NCI-H774 (cell line): Measurements from ENCODE around the gene NEU2.

Source experiments
- DNase-seq: peaks from one replicate; lab custom pipeline; 2025; lab: John Stamatoyannopoulos, UW

NEU2 gene

DNA sequence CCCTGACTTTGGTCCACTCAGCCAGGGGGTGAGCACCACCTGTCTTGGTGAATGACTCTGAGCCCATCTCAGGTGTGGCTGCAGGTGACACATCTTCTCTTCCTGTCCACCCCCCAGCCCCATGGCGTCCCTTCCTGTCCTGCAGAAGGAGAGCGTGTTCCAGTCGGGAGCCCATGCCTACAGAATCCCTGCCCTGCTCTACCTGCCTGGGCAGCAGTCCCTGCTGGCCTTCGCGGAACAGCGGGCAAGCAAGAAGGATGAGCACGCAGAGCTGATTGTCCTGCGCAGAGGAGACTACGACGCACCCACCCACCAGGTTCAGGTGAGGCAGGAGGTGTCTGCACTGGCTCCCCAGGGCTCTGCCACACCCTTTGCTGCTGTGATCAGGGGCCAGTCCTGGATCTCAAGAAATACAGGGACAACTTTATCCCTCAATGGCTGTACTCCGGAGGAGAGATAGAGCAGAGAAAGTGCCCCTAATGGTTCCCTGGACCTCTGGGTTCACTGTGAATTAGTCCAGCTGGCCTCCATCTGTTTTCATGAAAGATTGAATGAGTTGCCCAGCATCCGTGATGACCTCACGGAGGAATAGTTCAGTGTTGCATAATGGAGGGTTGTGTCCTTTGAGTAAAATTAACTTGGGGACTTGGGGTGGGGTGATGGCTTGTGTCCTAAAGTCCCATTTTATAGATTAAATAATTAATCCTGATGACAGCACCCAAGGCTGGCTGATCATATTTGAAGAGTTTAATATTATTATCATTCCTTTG, at the start of gene NEU2:
NEU2 (plus strand) TSS at position 122 of the 770 bp plus-strand sequence; CDS start at position 122, 0 bp downstream.
- no peak for DNase-seq

DNA sequence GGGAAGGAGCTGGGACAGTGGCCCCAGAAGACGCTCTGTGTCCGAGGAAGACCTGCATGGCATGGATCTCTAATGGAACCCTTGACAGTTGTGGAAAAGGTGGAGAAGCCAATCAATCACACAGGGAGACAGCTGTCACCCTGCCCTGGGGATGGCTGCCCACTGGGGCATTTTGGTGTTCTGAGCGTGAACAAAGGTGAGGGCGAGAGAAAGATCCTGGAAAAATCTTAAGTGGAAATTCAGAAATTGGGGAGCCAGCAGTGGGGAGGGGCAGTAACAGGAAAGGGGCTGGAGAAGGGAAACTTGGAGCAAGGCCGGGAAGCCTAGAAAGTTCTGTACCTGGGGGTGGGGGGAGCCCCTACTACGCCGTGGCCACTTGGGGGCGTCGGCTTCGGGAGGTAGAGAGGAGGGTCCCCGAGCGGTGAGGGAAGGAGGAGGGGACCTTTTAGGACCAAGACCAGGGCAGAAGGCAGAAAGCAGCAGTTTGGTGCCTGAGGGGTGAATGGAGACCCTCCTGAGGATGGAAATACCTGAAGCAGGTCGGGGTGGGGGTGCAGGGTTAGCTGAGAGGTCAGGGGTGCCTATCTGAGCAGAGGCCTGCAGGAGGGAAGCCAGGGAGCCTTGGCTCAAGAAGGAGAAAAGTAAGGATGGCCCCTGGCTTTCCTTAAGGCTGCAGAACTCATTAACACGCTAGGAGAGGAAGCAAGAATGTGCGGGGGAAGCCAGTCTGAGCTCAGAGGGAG, 49.4 kb upstream of the NEU2 start:
- DNase-seq: no peak

DNA sequence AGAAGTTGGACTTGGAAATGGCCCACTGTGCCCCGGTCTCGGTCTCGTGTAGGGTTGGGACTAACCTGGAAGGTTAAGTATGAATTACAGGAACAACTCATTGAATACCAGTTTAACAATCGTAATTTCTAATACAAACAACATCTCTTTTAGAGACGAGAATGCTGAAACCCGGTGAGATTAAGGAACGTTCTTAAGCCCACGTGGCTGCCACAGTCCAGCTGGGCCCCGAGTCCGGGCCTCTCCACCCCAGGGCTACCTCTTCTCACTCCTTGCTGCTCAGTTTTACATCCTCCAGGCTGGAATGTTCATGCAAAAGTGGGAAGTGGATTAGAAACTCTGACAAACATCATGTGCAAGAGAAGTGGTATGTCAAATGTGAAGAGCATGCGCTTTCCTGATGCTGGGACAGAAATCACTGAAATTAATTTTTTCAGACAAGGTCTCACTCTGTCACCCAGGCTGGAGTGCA, 48.8 kb upstream of the NEU2 start:
- DNase-seq: no peak

DNA sequence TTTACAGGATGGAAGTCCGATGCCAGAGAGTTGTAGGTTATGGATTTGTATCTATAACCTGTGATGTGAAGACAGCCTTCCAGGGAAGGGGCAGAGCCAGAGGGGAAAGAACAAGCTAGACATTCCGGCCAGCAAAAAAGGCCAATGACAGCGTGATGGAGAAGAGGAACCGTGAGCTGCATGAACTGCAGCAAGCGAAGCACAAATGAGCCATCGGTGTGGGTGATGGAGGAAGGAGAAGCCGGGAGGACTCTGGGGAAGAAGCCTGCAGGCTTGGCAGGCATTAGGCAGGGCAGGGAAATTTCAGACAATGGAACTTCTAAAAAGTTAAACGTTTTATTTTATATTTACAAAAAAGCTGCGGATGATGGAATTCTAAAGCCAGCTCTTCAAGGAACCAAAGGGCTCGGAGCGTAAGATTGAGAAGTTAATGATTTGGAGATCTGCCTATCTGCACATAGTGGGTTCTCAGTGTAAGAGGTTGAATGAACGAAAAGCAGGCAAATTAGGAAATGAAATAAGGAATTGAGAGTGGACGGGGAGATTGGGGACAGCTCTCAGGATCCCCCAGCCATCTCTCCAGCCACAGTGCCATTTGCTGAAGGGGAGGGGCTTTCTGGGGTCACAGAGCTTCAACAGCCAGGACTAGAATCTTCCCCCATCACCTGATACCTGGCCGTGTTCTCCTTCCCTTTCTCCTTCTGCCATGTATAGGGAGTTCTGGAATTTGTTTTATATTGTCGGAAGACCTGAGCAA, 47.8 kb upstream of the NEU2 start:
- no peak for DNase-seq

DNA sequence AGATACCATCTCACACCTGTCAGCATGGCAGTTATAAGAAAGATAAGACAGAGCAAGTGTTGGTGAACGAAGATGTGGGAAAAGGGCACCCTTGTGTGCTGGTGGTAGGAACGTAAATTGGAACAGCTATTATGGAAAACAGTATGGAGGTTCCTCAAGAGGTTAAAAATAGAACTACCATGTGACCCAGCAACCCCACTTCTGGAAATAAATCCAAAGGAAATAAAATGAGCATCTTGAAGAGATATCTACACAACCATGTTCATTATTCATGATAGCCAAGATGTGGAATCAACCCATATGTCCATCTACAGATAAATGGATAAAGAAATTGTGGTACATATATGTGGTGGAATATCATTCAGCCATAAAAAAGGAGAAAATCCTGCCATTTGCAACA, 46.3 kb upstream of the NEU2 start:
- no peak for DNase-seq

DNA sequence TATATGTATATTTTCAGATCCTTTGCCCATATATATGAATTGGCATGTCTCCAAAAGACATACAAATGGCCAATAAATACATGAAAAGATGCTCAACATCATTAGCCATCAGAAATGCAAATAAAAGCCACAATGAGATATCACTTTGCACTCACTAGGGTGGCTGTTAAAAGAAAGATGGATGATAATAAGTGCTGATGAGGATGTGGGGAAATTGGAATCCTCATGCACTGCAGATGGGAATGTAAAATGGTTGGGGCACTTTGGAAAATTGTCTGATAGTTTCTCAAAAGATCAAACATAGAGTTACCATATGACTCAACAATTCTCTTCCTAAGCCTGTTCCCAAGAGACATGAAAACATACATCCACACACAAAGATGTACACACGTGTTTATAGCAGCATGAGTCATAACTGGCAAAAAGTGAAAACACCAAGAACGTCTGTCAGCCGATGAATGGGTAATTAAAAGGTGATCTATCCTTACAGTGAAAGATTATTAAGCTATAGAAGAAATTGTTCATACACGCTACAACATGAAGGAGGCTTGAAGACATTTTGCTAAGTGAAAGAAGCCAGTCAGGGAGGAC, 39.1 kb upstream of the NEU2 start:
- DNase-seq: no peak

DNA sequence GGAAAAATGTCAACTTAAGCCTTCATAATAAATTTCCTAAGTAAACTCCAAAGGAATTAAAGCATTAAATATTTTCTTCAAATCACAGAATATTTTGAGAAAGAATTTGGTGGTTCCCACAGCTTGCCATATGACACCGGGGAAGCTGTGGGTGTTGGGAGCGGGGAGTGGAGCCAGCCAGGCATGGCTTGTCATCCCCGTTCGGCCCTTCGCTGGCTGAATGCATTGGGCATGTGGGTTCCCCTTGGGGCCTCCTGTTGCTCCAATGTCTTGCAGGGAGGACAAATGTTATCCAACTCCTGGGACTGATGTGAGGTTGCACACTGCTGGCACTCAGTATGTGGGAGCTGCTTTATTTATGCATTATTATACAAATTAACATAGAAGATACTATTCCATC, 38.0 kb upstream of the NEU2 start:
- no peak for DNase-seq

DNA sequence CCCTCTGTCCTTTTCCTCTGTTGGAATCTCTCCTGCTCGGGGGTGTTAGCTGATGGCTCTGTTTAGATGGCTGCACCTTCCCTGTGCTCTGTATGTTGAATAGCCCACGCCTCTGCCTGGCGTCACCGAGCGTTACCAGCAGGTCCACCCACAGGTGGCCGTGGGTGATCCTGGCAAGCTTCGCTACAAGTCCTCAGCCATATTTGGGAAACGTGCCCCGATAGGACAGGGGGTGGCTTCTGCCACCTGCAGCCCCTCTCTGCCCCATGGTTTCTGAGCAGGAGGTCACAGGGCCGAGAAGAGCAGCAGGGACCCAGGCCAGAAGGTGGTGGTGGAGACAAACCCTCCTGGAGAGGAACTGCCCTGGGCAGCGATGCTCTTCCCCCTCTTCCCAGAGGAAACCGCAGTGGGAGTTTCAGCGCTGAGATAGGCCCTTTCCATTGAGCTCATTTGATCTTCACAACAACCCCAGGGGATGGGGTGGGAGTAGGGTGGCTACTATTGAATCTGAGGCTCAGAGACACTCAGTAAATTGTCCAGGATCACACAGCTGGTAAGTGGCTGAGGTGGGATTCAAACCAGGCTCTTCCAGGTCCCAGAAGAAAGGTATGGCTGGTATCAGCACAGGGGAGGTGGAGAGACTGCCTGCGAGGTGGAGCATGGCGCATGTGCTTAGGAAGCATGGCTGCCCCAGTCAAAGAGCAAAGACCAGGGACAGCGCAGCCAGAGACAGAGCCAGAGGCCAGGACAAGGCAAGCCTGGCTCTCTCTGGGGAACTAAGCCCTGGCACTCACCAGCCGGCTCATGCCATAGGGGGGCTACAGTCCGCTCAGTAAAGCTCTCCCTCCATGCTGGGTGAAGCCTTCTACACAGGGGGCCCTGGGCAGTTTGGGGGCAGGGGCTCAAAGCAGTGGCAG, 34.5 kb upstream of the NEU2 start:
- no peak for DNase-seq

DNA sequence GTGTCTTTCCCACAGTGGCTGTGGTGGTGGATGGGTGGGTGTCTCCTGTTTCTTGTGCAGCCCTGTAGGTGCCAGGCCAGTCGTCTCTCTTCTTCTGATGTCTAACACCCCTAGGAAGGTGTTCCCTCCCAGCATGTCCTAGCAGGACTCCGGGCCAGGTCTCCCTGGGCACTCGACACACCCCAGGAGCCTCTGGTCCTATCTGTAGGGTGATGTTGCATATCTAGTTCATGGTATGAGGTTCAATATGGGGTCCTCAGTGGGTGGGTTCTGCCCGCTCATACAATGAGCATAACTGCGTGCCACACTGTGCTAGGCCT, 33.8 kb upstream of the NEU2 start:
- DNase-seq: no peak

DNA sequence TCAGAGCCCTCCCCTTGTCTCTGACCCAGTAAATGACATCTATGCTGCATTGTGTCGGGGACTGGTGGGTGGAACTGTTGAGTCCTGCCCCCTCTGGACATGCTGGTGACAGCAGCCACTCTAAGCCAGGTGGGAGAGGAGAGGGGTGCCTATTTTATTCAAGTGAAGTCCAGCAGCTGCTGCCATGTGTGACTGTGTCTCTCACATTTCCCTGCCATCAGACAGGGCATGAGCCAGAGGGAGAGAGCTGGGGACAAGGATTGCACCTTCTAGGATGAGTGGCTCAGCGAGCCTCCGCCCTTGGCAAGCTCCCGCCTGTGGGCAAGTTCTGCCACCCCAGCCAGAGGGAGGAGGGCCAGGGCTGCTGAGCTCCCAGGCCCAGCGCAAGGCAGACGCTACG, 33.1 kb upstream of the NEU2 start:
- DNase-seq: no peak

DNA sequence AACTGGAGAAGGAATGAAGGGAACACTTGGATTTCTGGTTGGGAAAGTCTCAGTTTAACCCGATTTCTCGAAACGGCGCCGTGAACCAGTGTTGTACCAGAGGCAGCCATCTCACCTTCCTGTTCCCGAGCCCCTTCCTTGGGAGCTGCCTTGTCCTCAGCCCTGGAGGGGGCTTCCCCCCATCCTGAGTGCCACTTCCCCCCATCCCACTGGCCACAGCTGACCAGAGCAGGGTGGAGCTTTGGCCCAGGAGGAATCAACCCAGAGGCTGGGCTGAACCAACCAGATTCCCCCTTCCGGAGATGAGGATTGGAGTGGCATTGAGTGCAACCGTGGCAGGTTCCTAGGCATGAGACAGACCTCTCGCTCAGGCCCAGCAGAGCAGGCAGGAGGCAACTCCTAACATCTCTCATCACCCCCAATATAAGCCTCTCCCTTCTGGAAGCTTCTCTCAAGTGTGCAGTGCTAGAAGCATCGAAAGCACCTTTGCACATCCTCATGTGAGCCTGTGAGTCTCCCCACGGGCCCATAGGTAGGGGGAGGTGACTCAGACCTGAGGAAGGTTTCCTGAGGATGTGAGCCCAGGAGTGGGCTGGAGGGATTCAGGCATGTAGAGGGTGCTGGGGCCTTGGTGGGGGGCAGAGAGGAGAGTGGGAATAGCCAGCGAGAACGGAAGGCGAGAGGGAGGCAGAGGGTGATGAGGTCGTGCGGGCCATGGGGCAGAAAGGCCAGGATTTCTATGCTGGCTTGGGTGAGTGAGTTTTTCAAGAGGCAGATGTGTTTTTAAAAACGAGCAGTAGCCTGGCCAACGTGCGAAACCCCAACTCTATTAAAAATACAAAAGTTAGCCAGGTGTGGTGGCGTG, 31.4 kb upstream of the NEU2 start:
- DNase-seq: no peak

DNA sequence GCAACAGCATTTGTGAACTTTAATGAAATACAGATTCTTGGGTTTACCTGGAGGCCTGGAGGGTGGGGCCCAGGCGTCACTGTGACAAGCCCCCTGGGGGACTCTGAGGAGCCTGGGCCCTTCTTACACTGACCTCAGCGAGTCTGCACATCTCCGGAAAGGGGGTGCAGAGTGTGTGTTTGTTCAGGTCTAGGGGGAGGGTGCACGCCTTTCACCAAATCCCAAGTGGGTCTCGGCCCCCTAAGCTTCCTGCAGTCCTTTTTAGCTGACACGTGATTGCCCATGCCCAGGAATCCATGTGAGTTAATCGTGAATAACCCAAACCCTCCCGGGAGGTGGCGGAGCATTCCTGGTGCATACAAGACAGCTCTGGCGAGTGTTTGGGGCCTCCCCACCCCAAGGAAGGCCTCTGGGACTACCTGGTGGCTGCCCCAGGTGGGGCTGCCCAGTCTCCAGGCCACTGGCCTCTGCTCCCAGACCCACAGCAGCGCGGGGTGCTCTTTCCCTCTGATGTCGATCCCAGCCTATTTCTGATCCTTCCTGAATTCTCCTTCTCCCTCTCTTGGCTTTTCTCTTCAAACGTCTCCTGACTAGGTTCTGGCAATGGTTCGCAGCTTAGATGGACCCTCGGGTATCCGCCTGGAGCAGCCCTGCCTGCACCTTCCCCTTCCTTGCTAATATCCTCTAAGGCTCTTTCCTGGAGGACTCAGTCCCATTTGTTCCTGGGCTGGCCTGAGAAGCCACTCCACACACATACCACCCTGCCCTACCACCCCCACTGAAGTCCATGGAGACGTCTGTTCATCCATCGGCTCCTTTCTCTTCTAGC, 29.4 kb upstream of the NEU2 start:
- DNase-seq: no peak

DNA sequence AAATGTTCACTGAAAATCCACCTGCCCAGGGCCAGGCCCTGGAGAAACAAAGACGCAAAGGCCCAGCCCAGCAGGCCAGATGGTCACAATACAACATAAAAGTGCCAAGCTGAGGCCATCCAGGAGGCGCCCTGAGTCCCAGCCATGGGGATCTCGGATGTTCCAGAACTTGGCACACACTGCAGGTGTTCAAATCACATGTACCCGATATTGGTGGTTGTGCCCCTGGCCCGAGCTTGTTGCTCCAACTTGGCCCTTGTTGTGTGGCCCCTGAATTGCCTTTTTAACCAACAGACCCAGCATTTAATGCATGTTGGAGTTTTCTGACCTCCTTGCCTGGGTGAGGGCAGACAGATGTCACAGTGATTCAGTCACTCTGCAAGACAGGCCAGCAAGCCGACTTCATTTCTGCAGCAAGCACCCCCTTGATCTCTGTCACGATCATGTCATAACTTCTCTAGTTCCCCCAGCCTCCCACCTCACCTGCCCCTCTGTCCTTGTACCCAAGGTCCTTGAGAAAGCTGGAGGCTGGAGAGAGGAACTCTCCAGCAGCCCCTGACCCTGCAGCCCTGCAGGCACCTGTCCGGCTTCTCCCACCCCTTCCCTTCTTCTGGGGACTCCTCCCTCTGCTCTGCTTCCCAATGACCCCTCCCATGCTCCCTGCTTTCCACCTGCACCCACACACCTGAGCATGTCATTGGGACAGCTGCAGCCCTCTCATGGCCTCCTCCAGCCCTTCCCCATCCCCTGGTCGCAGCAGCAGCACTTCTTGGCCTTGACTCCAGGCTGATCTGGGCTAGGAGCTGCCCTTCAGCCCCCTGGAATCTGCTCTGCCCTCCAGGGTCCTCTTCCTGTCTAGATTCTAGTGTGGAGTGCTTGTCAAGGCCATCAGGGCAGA, 28.6 kb upstream of the NEU2 start:
- no peak for DNase-seq

DNA sequence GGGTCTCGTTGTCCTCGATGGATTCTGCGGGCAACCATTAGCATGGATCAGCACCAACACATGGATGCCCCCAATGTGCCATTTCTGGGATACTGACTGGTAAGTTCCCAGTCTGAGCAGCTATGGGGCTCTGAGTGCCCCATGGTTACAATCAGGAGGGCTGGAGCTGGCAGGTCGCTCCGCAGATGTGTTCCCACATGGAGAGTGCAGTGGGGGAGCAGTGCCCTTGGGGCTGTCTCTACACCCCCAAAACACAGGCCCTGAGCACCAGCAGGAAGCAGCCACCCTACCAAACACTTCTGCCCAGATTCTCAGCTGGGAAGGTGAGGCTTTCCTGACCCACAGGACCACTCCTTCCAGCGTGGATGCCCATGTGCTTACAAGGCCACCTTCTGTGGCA, 27.4 kb upstream of the NEU2 start:
- DNase-seq: no peak

DNA sequence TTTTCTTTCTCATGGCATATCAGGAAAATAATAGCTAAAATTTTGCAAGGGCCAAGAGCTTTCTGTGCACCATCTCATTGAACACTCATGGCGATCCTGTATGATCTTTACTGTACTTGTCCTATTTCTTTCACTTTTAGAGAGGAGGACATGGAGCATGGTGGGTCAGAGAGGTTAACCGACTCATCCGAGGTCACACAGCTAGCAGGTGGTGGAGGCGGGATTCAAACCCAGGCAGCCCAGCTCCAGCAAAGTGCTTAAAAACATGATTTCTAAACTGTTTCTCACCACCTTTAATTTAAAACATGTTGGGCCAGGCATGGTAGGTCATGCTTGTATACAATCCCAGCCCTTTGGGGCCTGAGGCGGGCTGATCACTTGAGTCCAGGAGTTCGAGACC, 25.8 kb upstream of the NEU2 start:
- no peak for DNase-seq

DNA sequence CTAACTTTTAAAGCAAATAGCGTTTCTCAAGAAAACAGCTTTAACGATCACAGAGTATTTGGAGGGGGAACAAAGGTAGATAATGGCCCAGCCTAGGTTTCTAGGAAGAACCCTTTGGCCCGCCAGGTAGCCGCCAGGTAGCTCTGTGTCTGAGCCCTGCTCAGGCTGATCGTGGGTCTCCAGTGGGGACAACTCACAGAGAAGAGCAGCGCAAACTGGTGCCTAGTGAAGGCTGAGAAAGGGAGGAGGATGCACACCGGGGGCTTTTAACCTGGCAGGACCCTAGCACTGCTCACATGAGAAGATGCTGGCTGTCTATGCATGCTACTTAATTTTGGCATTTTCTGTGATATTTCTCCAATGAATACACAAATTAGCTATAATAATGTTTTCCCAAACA, 25.2 kb upstream of the NEU2 start:
- DNase-seq: no peak

DNA sequence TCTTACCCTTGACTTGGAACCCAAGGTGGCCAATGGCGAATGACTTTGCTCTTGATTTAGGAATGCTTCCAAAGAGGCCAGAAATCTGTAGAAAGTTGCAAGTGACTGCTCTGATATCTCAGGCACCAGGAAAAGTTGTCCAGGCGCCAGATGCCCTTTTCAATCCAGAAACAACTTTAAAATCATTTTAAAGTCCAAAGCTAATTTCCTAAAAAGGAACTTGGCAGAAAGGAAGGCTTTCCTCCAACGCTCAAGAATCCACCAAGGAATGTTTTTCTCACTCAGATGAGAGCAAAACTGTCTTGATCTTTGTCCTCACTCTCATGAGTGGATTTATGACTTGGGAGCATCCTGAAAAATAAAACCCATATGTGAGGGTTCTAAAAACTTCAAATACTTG, 24.7 kb upstream of the NEU2 start:
- DNase-seq: no peak

DNA sequence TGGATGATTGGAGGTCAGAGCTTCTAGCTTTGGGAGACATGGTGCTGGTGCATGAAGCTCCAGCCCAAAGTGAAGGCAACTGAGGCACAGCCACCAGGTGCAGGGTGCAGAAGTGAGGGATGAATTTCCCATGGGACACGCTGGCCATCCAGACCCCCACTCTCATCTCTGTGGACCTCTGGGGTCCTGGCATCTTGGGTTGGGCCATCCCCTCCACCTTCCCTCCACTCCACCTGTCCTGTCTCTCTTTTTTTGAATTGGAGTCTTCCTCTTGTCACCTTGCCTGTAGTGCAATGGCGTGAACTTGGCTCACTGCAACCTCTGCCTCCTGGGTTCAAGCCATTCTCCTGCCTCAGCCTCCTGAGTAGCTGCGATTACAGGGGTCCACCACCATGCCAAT, 22.8 kb upstream of the NEU2 start:
- DNase-seq: no peak
